HCT116 (cell line): ENCODE data around the gene TRERF1. TPM values are rescaled to one million over a fixed set of nuclear protein-coding genes. Genes with fewer than 3 reads are reported as not detected.

Source experiments
- ATAC-seq: fragments of 200-7000 bp; cut with Tn5 transposase; 2 replicates; pipeline ENCODE4 v1.9.1; 2020; ENCODE audit warnings: mild to moderate bottlenecking, moderate library complexity
- BruUV-seq: library from RNA; stranded (reverse); fragments of 400-500 nt; replicated peaks from 2 replicates; lab custom pipeline; 2021; lab: Mats Ljungman, UMichigan
- CTCF ChIA-PET: fragments of 300-600 bp; sonication (Branson Sonifier 250); formaldehyde crosslinking; loops from one replicate; lab custom pipeline; 2021; ENCODE audit warnings: antibody characterized with exemption; lab: Charles Lee
- POLR2A ChIA-PET: fragments of 300-600, 350-600 bp; sonication (Branson Sonifier 250); formaldehyde crosslinking; loops from one replicate; lab custom pipeline; 2021; ENCODE audit warnings: antibody characterized with exemption; lab: Charles Lee
- RAD21 ChIA-PET, 2 experiments: fragments of 300-600 bp; sonication (Branson Sonifier 250); formaldehyde crosslinking; loops; one replicate each; lab custom pipeline; 2023; ENCODE audit warnings: low total read pairs in 2 of 2; ENCODE audit not compliant: uncharacterized antibody in 2 of 2, unreplicated experiment in 2 of 2, low non-redundant PET in 1 of 2; lab: Charles Lee
- DNase-seq: peaks from one replicate; pipeline ENCODE4 v3.0.0-alpha.2; 2010; ENCODE audit warnings: low read depth, low spot score
- H2AFZ ChIP-seq: fragments of 200-600 bp; shearing (Covaris generic), sonication (generic); 2 replicates; pipeline ENCODE4 v1.6.1; 2017; ENCODE audit warnings: low read depth, mixed run types, mixed read lengths, antibody characterized with exemption, low read length; ENCODE audit not compliant: poor library complexity, severe bottlenecking
- H3K27ac ChIP-seq: 2 replicates; pipeline ENCODE4 v1.5.1; 2012; ENCODE audit warnings: low read depth, low read length
- H3K27me3 ChIP-seq: fragments of 200-600 bp; sonication (generic); 2 replicates; pipeline ENCODE4 v1.6.1; 2016; ENCODE audit warnings: mixed run types, low read length, mixed read lengths; ENCODE audit not compliant: insufficient read depth
- H3K36me3 ChIP-seq, 2 experiments: fragments of 200-500 bp in 1 of 2; fragments of 200-600 bp in 1 of 2; sonication (Bioruptor generic) in 1 of 2; sonication (generic) in 1 of 2; 2 replicates each; pipeline versions ENCODE4 v1.5.1 to v1.6.1; 2014 to 2016; ENCODE audit warnings: low read length in 2 of 2, inconsistent platforms in 1 of 2, mixed read lengths in 1 of 2, mixed run types in 1 of 2; ENCODE audit not compliant: insufficient read depth in 2 of 2, control insufficient read depth in 1 of 2
- H3K4me1 ChIP-seq, 2 experiments: fragments of 200-600 bp in 1 of 2; sonication (generic) in 1 of 2; 2 replicates each; pipeline versions ENCODE4 v1.5.1 to v1.6.1; 2012 to 2017; ENCODE audit warnings: low read length in 2 of 2, inconsistent platforms in 1 of 2, mild to moderate bottlenecking in 1 of 2, mixed read lengths in 1 of 2, mixed run types in 1 of 2, moderate library complexity in 1 of 2; ENCODE audit not compliant: insufficient read depth in 2 of 2, control insufficient read depth in 1 of 2
- H3K4me2 ChIP-seq: fragments of 200-600 bp; sonication (generic); 2 replicates; pipeline ENCODE4 v1.6.1; 2017; ENCODE audit warnings: mixed run types, low read length, mixed read lengths
- H3K4me3 ChIP-seq, 2 experiments: fragments of 200-600 bp in 1 of 2; sonication (generic) in 1 of 2; replicated peaks in 1 of 2; 2 replicates each; pipeline ENCODE4 v1.5.1; 2011 to 2016; ENCODE audit warnings: low read length in 2 of 2, control low read depth in 1 of 2, low read depth in 1 of 2, mild to moderate bottlenecking in 1 of 2, mixed read lengths in 1 of 2, mixed run types in 1 of 2
- H3K79me2 ChIP-seq: fragments of 200-600 bp; sonication (generic); 2 replicates; pipeline ENCODE4 v1.6.1; 2017; ENCODE audit warnings: mild to moderate bottlenecking, mixed run types, low read length, moderate library complexity, mixed read lengths; ENCODE audit not compliant: insufficient read depth
- H3K9ac ChIP-seq: fragments of 200-600 bp; sonication (generic); 2 replicates; pipeline ENCODE4 v1.6.1; 2016; ENCODE audit warnings: low read length, mixed read lengths
- H3K9me2 ChIP-seq: fragments of 200-600 bp; sonication (generic), shearing (Covaris generic); 2 replicates; pipeline ENCODE4 v1.6.1; 2017; ENCODE audit warnings: mixed run types, mild to moderate bottlenecking, moderate library complexity; ENCODE audit not compliant: insufficient read depth
- H3K9me3 ChIP-seq, 2 experiments: fragments of 200-500 bp in 1 of 2; fragments of 200-600 bp in 1 of 2; sonication (Bioruptor generic) in 1 of 2; sonication (generic) in 1 of 2; 2 replicates each; pipeline ENCODE4 v1.6.1; 2014 to 2017; ENCODE audit warnings: low read length in 2 of 2, mixed read lengths in 2 of 2, inconsistent platforms in 1 of 2, low read depth in 1 of 2, mild to moderate bottlenecking in 1 of 2, mixed run types in 1 of 2, moderate library complexity in 1 of 2; ENCODE audit not compliant: control insufficient read depth in 1 of 2, insufficient read depth in 1 of 2
- H4K20me1 ChIP-seq: fragments of 200-600 bp; sonication (generic), shearing (Covaris generic); 2 replicates; pipeline ENCODE4 v1.6.1; 2017; ENCODE audit warnings: mixed run types, mild to moderate bottlenecking, moderate library complexity; ENCODE audit not compliant: insufficient read depth
- CBX3 ChIP-seq: IDR thresholded peaks from 2 replicates; pipeline ENCODE4 v1.6.1; 2012; ENCODE audit warnings: low read depth
- CTCF ChIP-seq, 3 experiments: fragments of 200-600 bp in 1 of 3; sonication (generic) in 1 of 3; IDR thresholded peaks in 2 of 3; conservative IDR thresholded peaks in 1 of 3; 2 replicates each; pipeline ENCODE4 v1.5.1; 2012 to 2017; ENCODE audit warnings: low read depth in 2 of 3, low read length in 2 of 3, antibody characterized with exemption in 1 of 3, borderline replicate concordance in 1 of 3, control low read depth in 1 of 3, mild to moderate bottlenecking in 1 of 3, mixed read lengths in 1 of 3, mixed run types in 1 of 3, moderate library complexity in 1 of 3; ENCODE audit not compliant: insufficient read depth in 1 of 3
- EGR1 ChIP-seq: IDR thresholded peaks from 2 replicates; pipeline ENCODE4 v1.6.1; 2012; ENCODE audit warnings: low read depth
- POLR2A ChIP-seq: IDR thresholded peaks from 2 replicates; pipeline ENCODE4 v1.7.0; 2011; ENCODE audit warnings: borderline replicate concordance; ENCODE audit not compliant: insufficient read depth, insufficient read length; ENCODE audit errors: extremely low read depth
- POLR2AphosphoS5 ChIP-seq: IDR thresholded peaks from 2 replicates; pipeline ENCODE4 v1.6.1; 2011; ENCODE audit warnings: mild to moderate bottlenecking, low read depth, low read length, moderate library complexity
- RAD21 ChIP-seq: IDR thresholded peaks from 2 replicates; pipeline ENCODE4 v1.6.1; 2012; ENCODE audit warnings: low read depth, mild to moderate bottlenecking
- SIN3A ChIP-seq: IDR thresholded peaks from 2 replicates; pipeline ENCODE4 v1.6.1; 2012; ENCODE audit warnings: low read depth
- SP1 ChIP-seq: IDR thresholded peaks from 2 replicates; pipeline ENCODE4 v1.6.1; 2012; ENCODE audit warnings: low read depth
- SRF ChIP-seq: IDR thresholded peaks from 2 replicates; pipeline ENCODE4 v1.6.1; 2012; ENCODE audit warnings: low read depth
- ZFX ChIP-seq: fragments of 450-650 bp; IDR thresholded peaks from 2 replicates; pipeline ENCODE4 v1.6.1; 2017
- ZNF274 ChIP-seq: fragments of 200-500 bp; sonication (Bioruptor generic); IDR thresholded peaks from 2 replicates; pipeline ENCODE4 v1.6.1; 2014; ENCODE audit warnings: mild to moderate bottlenecking, low read depth, low read length, inconsistent platforms
- intact Hi-C: fragments of 100-400 bp; cut with micrococcal nuclease; formaldehyde crosslinking; loops from 2 replicates; pipeline ENCODE4 v1.10.0; 2022
- total RNA-seq: library from RNA; stranded (reverse); gene quantifications from one replicate; pipeline ENCODE4 v1.2.1, GENCODE V29; 2021; ENCODE audit not compliant: unreplicated experiment
- TF ChIP-seq, protein P1 (sequence below): IDR thresholded peaks from 2 replicates; pipeline ENCODE4 v1.6.1; 2012; ENCODE audit warnings: low read depth

The TRERF1 gene
- total RNA-seq, 1 experiment from 2014 or later = 12.4 TPM

- H3K27ac ChIP-seq = no peak overlapping the region
- no peak for ATAC-seq
- ChIA-PET CTCF (interaction anchor here (1.0 kb wide), 1 partner anchor 316 kb away, joined by 5 read pairs; no protein-coding TSS in a partner anchor), RAD21 (no interaction called here), POLR2A (no interaction called here)
- no peak for DNase-seq
- H3K9me3 ChIP-seq = no peaks in the 10 kb centered on the region
- no TSS peak for BruUV-seq
- no peaks in the 10 kb centered on the region for H3K36me3 ChIP-seq
- TF ChIP-seq SIN3A = no peak
- H2AFZ ChIP-seq = no peak overlapping the region
- no peaks in the 10 kb centered on the region for H3K27me3 ChIP-seq
- no peaks in the 10 kb centered on the region for H3K9me2 ChIP-seq
- H3K9ac ChIP-seq = no peak overlapping the region
- no peaks in the 10 kb centered on the region for H3K79me2 ChIP-seq
- peaks cover 22 to 40% of the 10 kb centered on the region in 2 experiments for H3K4me1 ChIP-seq
- no peak overlapping the region for H3K4me2 ChIP-seq
- intact Hi-C loops = no loop called here
- H3K4me3 ChIP-seq = no peak overlapping the region
- H4K20me1 ChIP-seq = no peaks in the 10 kb centered on the region
These were observed 219.7 kb downstream of the TRERF1 start for GRCh38 chr6:42232035-42232434.

DNA sequence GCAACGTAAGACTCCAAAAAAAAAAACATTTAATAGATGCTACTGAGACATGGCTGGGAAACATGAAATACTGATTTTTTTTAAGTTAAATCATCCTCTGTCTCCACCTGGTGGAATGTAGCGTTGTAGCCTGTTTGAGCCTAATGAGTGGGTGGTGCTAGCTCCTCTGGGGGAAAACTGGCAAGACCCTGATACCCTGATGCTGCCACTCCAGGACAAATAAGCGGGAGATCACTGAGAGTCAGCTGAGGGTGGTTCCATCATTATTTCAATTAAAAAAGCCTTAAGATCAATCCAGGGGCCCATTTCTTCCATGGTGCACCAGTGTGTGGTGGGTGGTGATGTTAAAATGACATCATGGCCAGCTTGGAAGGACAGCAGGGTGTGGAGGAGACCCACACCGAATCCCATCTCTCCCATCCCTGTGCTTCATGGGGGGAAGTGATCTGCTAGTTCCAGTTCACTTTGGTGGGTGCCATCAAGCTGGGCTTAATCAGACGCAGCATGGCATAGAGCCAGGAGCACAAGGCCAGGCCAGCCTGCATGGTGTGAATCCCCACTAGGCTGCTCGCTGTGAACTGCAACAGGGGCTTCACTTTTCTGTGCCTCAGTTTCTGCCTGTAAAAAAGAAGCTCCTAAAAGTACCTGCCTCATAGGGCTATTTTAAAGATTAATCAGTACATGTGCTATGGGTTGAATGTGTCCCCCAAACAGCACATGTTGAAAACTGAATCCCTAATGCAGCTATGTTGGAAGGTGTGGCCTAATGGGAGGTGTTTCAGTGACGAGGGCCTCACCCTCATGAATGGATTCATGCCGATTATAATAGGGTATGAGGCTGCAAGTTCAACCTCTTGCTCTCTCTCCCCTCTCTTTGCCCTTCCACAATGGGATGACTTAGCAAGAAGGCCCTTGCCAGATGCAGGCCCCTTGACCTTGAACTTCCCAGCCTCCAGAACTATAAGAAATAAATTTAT lies 221.1 kb downstream of the TRERF1 start:
- ATAC-seq (no peak), DNase-seq (no peak)
- ChIA-PET POLR2A (interaction anchor here (0.6 kb wide), 1 partner anchor 495 kb away, joined by 3 read pairs; no protein-coding TSS in a partner anchor), RAD21 (interaction anchor here (1.0 kb wide), 2 partner anchors 64 kb away, joined by 3 read pairs; no protein-coding TSS in a partner anchor), CTCF (interaction anchor here (0.7 to 2.5 kb wide), 8 partner anchors 8 to 496 kb away, joined by 3 to 13 read pairs (median 4); no protein-coding TSS in a partner anchor)
- no peaks in the 10 kb centered on the region for H3K27me3 ChIP-seq
- H3K9me2 ChIP-seq = no peaks in the 10 kb centered on the region
- TF ChIP-seq POLR2AphosphoS5 = no peak
- no peak for TF ChIP-seq ZFX
- no peak for TF ChIP-seq SP1
- no peak for TF ChIP-seq SRF
- TF ChIP-seq ZNF274 = no peak
- peak; percentile 66 to 78 (median 72); a peak in 5 of 6 replicates for TF ChIP-seq CTCF (IDR thresholded peaks at IDR 0.05 in 2 of 3, conservative IDR thresholded peaks at IDR 0.05 in 1 of 3; ENCODE audit: borderline replicate concordance in 1 of 3, insufficient read depth in 1 of 3, low read depth in 2 of 3, low read length in 2 of 3)
- no peak for TF ChIP-seq POLR2A
- TF ChIP-seq, protein P1, sequence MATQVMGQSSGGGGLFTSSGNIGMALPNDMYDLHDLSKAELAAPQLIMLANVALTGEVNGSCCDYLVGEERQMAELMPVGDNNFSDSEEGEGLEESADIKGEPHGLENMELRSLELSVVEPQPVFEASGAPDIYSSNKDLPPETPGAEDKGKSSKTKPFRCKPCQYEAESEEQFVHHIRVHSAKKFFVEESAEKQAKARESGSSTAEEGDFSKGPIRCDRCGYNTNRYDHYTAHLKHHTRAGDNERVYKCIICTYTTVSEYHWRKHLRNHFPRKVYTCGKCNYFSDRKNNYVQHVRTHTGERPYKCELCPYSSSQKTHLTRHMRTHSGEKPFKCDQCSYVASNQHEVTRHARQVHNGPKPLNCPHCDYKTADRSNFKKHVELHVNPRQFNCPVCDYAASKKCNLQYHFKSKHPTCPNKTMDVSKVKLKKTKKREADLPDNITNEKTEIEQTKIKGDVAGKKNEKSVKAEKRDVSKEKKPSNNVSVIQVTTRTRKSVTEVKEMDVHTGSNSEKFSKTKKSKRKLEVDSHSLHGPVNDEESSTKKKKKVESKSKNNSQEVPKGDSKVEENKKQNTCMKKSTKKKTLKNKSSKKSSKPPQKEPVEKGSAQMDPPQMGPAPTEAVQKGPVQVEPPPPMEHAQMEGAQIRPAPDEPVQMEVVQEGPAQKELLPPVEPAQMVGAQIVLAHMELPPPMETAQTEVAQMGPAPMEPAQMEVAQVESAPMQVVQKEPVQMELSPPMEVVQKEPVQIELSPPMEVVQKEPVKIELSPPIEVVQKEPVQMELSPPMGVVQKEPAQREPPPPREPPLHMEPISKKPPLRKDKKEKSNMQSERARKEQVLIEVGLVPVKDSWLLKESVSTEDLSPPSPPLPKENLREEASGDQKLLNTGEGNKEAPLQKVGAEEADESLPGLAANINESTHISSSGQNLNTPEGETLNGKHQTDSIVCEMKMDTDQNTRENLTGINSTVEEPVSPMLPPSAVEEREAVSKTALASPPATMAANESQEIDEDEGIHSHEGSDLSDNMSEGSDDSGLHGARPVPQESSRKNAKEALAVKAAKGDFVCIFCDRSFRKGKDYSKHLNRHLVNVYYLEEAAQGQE = no peak
- TF ChIP-seq CBX3 = no peak
- TF ChIP-seq RAD21 = peak; percentile 84
- TF ChIP-seq EGR1 = peak; percentile 77; the same call in 1 of the 2 replicates
- intact Hi-C loops = loop anchor here (1.0 kb wide), 1 partner anchor 155 kb away; no protein-coding TSS in a partner anchor
- no peak overlapping the region for H3K27ac ChIP-seq
- H3K4me3 ChIP-seq = no peak overlapping the region
- no peaks in the 10 kb centered on the region for H3K79me2 ChIP-seq
- H4K20me1 ChIP-seq = no peaks in the 10 kb centered on the region
- BruUV-seq = no TSS peak
- no peaks in the 10 kb centered on the region for H3K9me3 ChIP-seq
- H3K9ac ChIP-seq = no peak overlapping the region
- H2AFZ ChIP-seq = no peak overlapping the region
- H3K36me3 ChIP-seq = no peaks in the 10 kb centered on the region
- H3K4me2 ChIP-seq = peak overlapping the region; percentile 5; the same call in 1 of the 2 replicates
- H3K4me1 ChIP-seq = peaks cover 32 to 54% of the 10 kb centered on the region in 2 experiments
